ENCODE data around the gene RGS3.

The RGS3 gene

DNA sequence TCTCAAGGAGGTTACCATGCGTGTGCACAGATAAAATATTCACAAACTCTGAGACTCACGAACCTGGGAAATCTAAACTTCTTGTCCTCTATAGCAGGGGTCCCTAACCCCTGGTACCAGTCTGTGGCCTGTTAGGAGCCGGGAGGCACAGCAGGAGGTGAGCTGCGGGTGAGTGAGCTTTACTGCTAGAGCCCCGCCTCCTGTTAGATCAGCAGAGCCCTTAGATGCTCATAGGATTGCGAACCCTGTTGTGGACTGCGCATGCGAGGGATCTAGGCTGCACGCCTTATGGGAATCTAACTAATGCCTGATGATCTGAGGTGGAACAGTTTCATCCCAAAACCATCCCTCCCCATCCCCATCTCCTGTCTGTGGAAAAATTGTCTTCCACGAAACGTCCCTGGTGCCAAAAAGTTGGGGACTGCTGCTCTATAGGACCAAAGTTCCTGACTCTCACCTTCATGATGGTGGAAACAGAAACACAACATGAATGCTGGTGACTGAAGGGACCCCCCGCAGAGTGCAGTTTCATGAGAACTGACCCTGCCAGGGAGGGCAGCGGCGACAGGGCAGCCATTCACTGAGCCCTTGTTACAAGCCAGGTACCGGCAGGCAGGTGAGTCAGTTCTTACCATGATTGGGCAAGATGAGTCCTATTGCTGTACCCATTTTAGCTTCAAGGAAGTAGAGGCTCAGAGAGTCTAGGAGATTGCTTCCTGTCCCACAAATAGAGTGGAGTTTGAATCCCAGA, 181.9 kb downstream of the RGS3 start:
- no peak for DNase-seq

DNA sequence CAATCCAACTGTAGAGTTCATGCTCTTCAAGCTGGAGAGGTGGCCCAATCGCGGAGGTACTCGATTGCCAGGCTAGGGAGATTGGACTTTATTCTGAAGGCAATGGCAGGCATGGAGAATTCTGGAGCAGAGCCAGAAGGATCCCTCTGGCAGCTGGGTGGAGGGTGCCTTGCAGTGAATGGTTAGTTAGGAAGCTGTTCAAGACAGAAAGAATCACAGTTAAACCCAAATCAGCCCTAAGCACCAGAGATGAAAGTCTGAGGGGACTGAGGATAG, 182.4 kb downstream of the RGS3 start:
- DNase-seq, result no peak

DNA sequence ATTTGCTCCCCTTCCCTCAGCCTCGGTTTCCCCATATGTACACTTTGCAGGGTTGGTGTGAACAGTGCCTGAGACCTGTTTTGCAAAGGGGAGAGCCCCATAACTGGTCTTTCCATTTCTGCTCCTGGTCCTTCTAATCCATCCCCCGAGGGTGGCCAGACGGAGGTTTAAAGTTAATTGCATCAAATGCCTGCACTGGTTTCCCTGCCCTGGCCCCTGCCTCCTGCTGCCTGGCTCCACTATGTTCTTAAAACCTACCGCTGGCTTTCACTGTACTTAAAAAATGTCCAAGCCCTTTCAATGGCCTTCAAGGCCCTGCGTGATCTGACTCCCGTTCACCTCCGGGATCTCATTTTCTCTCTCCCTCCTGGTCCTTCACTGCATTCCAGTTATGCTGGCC, 183.0 kb downstream of the RGS3 start:
- no peak for DNase-seq
